Stimulated activated naive CD4-positive, alpha-beta T cell treated with Interleukin-2 at 50 U/mL for 16 hours (primary cell): Measurements from ENCODE around the gene CDYL.

ENCODE experiments used
- DNase-seq: peaks from one replicate; lab custom pipeline; 2025; lab: John Stamatoyannopoulos, UW

Gene CDYL

DNA sequence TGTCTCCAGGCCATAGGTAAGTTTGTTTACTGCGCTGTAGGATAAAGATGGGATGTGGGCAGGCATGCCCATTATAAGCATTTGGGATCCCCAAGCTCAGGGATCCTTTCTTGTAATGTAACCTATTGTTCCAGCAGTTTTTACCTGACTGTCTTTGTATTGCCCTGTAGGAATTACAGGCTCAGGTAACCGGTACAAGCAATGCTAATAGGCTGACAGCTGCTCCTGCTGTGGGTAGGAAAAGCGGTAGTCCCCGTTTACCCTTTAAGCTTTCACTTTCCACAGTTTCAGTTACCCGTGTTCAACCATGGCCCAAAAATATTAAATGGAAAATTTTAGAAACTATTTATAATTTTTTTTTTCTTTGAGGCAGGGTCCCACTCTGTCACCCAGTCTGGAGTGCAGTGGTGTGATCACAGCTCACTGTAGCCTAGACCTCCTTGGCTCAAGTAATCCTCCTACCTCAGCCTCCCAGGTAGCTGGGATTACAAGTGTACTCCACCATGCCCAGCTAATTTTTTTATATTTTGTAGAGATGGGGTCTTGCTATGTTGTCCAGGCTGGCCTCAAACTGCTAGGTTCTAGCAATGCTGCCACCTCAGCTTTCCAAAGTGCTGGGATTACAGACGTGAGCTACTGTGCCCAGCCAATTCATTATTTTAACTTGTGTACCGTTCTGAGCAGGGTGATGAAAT lies 108.6 kb downstream of the CDYL start:
- DNase-seq, result no peak

DNA sequence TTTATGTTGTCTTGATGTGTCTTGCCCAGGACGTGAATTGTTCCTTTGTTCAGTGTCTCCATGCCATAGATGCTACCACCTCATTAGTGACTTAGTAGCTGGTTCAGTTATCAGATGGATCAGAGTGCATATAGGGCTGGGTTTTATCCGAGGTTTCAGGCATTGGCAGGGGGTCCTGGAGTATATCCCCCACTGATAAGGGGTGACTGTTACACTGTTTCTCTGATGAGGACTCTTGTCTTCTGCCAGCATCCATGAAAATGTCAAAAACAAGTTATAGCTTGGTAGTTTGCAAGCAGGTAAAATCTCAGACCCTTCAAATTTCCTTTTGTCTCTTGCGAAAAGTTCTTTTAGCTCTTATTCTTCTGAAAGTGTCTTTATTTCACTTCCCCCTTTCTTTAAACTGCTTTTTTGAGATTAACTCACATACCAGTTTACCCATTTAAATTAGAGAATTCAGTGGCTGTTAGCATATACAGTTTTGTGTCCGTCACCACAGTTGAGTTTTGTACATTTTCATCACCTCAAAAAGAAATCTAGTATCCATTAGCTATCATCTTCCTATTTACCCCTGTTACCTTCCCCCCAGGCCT lies 109.2 kb downstream of the CDYL start:
- no peak for DNase-seq

DNA sequence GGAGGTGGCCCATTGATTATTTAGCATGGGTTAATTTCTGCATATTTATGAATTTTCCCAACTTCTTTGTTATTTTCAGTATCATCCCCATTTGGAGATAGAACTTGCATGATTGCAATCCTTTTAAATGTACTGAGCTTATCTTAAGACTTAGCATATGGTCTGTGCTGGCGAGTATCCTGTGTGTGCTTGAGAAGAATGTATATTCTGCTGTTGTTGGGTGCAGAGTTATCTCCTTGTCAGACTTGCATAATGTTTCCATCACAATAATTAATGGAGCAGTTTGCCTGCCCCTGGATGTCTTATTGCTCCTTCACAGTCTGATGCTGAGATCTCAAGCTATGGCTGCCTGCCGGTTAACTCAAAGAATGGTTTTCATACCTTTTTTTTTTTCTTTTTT lies 112.6 kb downstream of the CDYL start:
- DNase-seq, result no peak

DNA sequence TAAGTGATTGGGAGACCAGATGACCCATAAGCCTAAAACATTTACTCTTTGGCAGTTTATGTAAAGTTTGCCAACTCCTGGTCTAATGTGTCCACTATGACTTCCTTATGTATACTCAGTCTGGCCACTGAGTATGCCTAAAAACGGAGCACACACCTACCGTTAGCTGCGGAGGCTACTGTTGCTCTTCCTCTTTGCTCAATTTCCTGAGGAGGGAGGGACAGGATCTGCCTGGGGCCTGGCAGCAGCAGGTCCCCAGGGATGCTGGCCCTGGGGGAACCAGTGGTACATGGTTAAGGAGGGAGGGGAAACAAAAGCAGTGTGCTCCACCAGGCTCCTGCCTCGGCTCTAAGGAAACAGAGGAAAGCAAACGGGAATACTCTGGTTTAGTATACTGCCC lies 113.5 kb downstream of the CDYL start:
- no peak for DNase-seq

DNA sequence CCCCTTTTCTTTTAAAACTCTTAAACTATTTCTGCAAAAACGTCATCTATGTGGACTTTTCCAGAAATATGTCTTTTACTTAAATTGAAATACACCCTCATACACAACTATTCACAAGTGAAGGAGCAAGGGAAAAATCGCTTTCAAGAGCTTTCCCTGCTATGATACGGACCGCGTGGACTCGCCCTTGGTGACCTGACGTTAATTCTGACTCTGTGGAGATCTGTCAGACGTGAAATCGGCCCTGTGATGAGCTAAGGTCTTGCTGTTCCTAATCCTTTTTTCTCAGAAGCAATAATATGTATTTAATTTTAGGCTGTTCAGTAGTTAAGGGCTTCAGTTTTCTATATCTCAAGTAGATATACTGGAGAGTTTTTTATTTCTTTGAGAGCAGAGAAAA lies 114.0 kb downstream of the CDYL start:
- DNase-seq, result no peak

DNA sequence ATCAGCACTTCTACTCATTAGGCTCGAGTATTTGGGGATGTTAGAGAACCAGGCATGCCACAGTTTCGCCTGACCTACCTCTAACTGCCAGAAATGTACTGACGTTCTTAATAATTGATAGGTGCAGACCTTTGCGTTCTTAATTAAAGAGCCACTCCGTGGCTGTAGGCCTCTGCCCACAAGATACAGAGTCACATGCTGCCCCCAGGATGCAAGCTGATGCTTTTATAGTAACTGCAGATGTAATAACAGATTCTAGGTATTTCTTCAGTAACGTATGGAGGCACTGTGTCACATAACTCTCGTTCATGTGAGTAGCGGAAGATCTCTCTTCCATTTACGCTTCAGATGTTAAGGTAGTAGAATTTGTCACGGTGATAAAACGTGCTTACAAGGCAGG lies 114.4 kb downstream of the CDYL start:
- no peak for DNase-seq

DNA sequence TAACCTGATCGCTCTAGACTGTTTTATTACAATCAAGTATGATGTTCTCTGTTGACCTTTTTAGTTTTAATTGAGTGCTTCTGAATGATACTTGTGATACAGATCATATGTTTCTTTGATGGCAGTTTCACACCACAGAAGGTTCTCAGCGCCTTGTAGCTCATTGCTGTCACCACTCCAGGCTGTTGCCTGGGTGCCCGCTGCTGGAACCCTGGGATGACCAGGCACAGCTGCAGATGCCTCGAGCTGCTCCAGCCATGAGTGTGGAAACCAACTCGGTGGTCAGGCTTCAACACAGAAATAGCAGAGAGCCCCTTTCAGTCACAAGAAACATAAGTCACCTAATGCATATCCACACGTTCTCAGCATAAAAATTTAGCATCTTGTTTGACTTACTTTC lies 114.9 kb downstream of the CDYL start:
- no peak for DNase-seq

DNA sequence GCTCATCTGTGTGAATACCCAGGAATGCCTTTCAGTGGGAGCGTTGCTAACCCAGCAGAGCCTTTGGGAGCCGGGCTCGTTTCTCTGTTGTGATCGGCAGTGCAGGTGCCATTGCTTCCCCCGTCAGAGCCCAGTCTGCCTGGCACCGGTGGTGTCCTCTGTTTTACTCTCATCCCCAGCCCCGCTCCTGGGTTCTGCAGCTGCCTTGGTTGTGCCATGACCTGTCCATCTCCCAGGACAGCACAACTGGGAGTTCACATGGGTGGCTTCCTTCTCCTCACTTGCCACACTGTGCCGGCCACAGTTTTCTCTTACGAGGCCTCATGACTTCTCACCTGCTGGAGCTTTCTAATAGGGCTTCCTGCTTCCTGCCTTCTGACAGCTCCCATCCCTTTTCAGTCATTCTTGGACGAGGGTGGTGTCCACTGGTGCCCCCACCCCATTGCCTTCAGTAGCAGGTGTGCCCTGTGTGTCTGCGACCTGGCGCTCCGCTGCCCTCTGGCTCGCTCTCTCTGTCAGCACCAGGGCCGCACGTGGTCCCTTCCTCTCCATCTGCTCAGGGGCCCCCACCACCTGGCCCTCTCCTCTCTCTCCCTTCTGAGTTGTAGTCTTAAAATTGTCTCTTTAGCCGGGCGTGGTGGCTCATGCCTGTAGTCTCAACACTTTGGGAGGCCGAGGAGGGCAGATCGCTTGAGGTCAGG lies 116.7 kb downstream of the CDYL start:
- no peak for DNase-seq

DNA sequence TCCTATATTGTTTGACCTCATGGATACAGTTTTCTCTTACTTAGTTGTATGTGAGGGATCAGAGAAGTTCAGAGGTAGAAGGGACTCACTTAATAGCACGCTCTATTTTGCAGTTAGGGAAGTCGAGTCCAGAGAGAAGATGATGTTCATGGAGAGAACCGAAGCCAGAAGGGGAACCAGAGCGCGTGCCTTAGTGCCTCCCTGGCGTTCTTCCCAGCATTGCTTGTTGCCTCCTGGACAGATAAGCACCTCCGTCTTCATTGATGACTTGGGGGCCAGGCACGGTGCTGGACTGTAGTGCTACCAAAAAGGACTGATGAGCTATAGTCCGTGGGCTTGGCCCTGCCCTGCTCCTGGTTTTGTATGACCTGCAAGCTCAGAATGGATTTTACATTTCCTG lies 117.8 kb downstream of the CDYL start:
- DNase-seq, result no peak

DNA sequence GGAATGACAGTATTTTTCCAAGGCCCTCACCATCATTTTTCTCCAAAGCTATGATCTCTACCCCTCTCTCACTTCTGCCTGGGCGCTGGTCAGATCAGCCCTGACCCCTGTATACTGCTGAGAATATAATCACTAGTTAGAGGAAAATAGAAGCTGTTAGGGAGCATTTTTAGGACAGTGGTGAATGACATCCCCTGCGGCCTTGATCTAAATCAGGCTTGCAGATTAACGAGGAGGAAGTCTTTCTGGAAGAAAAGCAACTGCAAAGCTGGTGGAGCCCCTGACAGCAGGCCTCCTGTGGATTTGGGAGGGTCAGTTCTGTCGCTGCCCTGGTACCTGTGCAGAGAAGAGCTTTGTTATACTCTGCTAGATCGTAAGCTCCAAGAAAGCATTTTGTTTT lies 119.8 kb downstream of the CDYL start:
- no peak for DNase-seq

DNA sequence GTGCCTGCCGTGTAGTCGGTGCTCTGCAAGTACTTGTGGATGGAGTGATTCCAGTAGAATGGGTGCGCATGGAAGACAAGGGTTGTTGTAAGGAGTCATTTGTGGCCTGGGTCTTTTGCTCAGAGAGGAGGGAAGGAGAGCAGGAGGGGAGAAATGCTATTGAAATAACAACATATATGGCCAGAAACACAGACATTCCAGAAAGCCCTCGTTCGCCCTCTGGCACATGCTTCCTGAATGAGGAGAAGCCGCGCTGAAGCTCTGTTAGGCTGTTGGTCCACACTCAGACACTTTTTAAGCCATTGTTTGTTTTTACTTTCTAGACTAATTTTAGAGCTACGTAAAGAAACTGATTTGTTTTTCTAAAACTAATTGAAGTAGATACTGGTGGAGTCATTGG lies 120.2 kb downstream of the CDYL start:
- no peak for DNase-seq

DNA sequence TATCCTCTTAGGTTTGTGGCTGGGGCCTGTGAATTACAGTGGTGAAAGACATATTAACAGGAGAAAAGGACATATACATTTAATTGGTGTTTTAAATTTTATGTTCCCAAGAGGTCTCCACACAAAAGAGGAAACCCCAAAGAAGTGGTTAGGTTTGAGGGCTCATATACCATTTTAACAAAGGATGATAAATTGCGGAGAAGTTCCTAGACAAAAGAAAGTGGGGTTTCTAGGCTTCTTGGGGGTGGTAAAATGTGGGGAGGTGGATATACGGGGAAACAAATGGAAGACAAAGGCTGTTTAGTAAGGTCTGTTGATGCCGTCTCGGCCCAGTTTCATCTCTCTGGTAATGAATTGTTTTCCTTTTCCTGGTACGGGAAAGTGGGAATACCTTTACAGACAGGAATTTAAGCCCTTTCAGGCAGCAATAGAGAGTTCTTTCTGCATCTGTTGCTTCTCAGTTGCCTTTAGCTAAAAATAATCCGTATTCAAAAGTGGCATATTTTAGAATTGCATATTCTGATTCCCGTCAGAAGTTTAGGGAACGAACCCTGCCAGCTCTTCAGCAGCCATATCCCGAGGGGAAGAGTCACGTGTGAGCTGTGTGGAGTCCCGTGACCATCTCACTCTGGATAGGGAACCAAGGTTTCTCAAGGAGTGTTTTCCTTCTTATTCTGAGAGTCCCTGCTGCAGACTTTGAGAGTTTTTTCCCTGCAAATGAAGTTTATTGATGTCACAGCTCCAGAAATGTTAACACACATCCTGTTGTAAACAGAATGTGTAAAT lies 123.2 kb downstream of the CDYL start:
- DNase-seq, result no peak

DNA sequence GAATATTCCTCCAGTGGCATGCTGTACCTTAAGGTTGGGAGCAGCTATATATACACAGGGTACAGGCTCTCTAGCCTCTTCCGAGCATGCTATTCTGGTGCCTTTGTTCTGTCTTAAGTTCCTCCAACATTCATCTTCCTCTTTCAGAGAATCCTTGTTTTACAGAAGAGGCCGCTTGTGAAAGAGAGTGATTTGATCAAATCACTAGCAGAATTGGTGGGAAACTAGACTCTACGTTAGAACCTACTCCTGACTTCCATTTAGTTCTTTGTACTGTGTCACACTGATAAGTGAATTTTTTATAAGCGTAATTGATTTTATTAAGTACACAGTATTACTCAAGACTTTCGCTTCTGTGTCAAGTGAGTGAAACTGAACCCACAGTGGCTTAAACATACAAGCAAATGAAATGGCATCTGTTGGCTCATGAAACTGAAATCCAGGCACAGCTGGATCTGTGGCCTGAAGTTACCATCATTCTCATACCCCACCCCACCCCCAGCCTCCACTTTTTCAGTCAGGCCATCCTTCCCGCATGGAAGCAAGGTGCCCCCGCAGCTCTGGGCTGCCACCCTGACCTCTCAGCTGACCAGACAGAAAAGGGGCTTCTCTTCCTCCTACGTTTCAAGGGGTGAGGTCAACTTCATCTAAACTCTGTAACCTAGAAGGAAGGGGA lies 125.3 kb downstream of the CDYL start:
- no peak for DNase-seq

DNA sequence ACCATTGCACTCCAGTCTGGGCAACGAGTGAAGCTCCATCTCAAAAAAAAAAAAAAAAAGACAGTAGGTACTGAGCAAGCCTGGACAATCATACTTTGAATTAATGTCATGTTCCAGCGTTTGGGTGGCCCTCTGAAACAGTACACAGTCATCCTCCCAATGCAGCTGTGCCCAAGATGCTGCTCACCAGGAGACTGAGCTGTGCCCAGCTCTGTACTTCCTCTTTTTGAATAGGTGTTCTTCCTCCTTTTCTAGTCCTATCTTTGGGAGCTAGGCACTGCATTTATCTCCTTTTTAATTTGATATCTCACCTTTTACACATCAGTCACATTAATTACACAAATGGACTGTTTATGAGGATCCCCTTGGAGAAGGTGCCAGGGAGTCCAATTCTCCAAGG lies 126.2 kb downstream of the CDYL start:
- no peak for DNase-seq

DNA sequence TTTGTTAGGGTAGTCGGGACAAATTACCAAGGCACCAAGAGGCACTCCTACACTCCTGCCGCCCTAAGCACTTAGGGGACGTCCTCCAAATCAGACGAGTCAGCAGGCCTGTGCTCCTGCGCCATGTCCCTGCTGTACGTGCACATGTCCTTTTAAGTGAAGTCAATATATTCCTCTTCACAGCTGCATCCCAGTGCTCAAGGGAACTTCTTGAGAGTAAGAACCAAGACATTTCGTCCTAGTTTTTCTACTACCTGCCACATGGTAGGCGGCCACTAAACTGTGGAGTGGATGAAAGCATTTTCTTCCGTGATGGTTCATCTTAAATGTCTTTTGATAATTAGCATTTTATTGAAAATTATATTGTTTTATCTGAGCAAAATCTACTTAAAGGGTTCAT lies 126.9 kb downstream of the CDYL start:
- no peak for DNase-seq

DNA sequence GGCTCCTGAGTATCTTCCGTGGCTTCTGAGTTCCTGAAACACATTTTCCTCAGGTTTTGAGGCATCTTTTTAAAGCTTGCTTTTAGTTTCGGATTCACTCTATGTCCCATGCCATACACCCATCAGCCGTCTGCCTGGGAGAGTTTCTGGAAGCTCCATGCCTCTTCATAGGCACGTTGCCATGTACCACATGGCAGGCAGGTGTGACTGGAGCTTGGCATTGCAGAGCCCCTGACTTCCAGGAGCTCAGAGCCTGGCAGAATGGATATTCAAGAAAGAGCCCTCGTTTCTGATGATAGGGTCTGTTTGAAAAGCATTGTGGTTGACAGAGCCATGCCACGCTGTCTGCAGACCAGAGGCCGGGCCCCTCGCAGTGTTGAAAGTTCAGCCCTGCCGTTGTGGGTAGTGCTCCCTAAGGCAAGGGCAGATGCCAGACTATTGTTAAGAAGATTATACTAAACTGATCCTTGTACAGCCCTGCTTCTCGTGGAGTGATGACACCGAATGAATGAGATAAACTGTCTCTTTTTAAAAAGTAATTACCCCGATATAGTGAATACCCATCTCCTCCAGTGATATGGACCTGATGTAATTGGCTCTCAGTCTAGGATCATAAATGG lies 127.7 kb downstream of the CDYL start:
- DNase-seq, result no peak

DNA sequence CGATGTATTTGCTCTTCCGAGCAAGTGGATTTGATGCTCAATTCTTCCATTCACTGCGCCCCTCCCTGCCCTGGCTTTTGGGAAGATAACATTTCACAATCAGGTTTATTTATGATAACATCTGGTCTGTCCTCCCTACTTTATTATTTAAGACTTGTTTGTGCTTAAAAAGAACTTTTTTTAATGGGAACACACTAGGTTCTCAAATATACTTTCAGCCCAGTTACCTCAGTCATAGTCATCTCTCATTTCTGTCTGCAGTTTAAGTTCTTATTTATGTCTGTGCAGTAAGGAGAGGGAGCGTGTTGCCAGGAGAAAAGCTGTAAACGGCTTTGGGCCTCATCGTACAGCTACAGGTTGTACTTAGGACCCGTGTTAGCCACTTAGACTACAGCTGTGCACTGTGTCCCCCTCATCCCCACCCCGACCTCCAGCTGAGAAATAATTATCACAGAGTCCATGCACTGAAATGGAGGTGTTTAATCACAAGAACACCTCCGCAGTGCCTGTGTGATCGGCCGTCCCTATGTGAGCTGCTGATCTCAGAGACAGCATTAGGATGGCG lies 128.3 kb downstream of the CDYL start:
- no peak for DNase-seq

DNA sequence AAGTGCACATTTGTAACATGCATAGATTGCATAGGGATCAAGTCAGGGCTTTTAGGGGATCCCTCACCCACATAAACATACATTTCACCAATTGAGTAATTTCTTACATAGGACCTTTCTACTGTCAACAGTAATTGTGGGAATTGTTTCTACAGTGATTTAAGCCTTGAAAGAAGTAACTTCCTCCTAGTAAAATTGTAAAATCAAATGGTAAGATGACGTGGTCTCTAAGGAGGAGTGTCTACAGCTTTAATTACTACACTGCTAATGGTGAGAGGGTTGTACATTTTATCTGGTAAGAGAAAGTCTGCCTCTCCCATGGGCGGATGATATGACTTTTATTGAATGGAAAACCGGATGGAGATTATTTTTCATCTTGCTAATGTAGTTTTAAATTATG lies 129.6 kb downstream of the CDYL start:
- DNase-seq, result no peak

DNA sequence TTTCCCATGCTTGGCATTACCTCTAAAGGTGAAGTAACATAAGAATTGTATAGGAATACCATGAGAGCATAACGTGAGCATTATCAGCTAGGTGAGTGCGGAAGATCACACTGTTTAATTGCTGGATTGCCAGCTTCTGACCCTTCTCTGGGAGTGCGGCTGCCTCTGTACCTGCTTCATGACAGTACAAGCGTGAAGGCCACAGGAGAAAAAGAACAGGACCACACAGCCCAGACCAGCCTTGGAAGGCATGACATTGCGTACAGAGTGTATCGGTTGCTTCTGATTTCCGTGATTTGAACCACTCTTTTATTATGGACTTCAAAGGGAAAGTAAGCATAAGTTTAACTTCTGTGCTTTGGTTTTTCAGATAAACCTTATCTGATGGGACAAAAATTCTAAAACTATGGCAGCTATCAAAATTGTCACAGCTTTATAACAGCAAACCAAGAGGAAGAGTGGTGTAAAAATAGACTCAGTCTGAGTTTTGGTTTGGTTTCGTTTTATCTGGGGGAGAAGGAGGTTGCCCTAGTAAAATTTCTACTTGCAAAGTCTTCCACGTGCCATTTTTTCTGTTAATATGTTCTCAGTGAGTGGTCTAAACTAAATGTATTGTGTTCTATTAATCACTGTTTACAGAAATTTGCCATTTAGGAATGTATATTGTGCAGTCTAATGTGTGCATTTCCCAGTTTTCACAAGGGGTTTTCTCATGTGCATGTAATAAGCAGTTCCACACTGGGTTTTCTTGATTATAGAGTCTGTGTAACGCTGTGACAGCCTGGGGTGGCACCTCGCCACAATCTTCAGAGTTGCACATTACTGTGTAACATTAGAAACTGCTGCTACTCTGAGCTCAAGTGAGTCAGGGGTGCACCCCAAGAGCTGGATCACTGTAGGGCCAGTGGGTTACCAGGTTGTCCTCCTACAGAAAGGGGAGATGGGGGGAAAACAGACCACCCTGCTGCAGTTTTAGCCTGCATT lies 130.4 kb downstream of the CDYL start:
- DNase-seq, result no peak

DNA sequence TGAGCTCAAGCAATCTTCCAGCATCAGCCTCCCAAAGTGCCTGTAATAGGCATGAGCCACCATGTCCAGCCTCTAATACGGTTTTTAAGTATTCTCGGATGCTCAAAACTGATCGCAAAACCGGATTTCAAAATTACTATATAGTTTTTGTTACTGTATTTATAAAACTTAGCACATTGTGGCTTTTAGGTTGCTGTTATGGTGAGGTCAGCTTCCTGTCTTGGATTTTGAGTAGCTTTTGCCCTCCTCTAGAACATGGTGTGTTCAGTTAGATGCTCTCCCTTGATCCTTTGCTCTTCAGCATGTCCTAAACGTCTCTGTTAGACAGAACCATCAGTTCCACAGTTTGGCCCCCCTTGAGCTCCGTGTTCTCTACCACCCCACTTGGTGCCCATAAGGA lies 131.4 kb downstream of the CDYL start:
- DNase-seq, result no peak
